HG02970 (cell line): ENCODE data around the gene FAM186B.

Source experiments
- ATAC-seq: cut with Tn5 transposase; IDR thresholded peaks from one replicate; pipeline ENCODE4 v1.9.1; 2021; ENCODE audit warnings: mild to moderate bottlenecking, moderate library complexity, moderate number of reproducible peaks; ENCODE audit not compliant: unreplicated experiment, low FRiP score

Gene FAM186B

DNA sequence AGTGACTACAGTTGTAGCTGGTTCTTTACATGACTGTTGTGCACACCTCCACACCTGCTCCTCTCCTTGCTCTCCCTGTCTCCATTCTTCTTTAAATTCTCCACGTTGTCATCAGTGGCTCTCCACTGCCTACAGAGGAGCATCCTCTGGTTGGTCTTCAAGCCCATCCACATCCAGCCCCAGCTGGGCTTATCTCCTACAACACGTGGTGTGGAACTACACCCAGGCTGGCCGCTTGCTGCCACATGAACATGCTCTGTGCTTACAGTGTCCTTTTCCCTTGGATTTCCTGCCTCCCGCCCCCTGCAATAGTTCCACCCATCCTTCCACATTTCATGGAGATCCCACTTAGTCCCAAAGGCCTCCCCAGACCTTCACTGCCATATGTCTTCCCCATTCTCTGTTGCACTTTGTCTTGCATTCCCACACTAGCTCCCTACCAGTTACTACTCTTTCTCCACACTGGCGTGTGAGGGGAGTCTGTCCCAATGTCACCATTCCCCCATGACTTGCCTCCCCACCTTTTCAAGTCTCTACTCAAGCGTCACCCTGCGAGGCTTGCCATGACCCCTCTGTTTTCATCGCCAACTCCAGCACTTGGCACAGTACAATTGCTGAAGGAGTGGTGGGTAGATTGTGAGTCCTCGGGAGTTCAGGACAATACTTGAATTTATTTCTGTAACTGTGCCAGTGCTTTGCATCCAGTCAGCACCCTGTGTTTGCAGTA is 27.7 kb downstream of the FAM186B start:
- ATAC-seq = no peak

DNA sequence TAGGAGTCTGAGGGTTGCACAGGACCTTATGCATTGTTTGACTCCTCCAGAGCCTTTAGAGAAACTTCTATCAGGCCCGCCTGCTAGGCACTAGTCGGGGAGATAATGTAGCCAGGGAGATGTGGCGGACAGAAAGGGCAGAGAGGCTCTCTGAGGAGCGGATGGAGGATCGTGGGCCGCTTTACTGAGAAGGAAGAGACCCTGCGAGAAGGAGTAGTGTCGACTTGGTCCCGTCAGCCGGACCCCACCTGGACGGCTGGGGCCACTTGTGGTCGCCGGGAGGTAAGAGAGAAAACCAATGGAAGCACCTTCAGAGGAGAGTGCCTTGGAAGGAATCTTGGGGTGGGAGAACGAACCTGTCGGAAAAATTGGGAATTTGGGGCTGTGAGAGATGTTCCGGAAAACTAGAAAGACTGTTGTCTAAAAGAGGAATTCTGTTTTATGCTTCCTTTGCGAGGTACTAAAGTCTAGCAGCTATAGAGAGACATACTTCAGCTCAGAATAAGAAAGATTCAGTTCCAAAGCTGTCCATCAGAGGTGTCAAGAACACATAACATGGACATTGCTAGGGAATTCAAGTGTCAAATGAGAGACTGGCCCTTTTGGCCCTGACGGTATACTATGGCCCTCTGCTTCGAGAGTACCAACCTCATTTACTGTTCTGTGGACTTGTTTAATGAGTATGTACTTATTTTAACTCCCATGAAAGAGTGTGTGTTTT is 36.8 kb downstream of the FAM186B start:
- ATAC-seq = peak; percentile 2

DNA sequence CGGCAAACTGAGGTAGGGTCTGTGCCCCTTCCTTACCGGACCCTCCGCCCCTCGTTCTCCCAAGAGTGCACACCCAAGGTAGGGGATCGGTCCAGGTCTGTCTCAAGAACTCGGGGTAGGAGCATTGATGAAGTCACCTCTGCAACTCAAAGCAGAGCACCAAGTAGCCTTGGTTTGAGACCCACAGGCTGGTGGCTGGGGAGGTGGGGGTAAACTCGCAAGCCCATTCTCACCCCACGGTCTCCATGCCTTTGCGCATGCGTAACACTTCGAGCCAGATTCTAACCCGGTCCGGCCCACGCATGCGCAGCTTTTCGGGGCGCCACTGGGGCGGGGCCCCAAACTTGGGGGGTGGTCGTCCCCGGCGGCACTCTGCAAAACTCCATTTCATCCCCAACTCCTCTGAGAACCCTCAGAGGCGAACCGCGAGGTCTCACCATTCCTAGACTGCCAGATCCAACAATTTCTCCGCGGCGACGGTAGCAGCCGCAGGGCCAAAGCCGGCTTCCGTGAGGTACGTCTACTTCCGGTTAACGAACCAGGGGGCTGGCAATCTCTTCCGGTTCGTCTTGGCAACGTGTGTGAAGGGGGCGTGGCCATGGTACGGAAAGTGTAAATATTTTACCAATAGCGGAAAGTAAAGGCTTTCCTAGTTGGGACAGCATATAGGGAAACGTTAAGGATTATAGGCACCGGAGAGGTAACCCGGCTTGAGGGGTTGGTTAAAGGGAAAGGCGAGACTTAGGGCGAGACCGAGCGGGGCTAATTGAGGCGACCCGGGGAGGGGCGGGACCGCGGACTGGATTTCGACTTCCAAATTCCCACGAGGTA is 37.6 kb downstream of the FAM186B start, which contains the start of gene MCRS1:
Gene MCRS1, minus strand, starts transcription at position 532 of the 831 bp plus-strand sequence. CDS start 1,411 bp downstream, outside the sequence.
- ATAC-seq = peak; percentile 70

DNA sequence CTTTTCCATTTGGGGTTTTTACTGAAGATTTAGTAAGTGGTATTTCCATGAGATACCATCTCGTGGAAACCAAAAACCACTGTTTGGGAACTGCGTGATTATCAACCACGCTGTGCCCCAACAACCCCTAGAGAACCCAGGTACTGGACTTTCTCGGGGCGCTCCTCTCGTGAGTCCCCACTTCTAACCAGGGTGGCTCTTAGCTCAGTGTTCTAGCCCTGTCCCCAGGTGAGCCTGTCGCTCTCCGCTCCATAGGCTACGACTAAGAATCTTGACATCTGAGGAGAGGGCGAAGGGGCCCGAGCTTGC is 38.2 kb downstream of the FAM186B start:
- ATAC-seq = no peak

DNA sequence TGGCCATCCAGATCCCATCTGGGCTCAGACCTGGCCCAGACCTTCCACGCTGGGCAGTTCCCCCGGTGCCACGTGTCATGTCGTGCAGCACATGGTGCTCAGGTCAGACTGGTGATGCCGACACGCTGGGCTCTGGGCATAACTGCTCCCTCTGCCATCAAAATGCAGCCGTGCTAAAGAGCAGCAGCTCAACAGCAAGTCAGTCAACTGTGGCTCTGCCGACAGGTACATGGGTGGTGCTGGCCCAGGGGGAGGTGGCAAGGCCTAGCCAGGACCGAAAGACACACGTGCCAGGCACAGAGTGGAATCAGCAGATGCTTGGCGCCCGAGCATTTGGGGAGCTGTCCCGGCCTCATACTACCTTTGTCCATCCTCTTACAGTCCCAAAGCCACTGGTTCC is 39.1 kb downstream of the FAM186B start:
- no peak for ATAC-seq

DNA sequence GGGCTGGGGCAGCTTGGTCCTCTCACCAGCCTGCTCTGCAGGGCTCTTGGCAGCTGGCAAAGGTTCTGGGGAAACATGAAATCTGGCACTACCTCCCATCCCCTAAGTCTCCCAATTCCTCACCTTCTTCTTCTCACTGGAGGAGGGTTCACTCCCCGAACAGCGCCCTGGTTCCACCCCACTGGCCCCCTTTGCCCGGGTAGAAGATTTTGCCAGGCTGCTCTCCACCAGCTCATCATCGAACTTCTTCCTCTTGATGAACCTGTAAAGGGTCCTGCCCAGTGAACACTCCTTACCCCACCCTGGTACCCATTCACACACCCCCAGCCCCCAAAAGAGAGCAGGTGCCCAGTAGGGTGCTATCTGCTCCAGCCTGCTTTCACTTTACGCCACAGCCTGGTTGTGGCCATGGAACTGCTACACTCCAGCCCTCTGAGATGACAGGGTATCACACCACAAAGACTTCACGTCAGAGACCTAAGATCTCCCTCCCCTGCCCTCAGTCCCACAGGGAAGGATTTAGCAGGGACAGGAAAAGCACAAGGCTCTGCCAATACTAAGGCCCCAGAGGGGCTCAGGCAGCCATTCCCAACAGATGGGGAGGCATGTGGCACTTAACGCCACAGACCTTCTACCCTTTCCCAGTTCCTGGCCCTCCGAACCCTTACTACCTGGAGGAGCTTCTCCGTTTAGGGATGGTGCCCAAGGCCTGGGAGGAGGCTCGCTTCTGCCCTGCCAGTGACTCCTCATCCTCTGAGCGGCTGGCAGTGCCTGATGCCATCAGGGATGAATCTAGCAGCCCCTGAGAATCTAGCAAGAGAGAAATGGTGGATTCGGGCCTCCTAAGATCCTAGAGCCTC is 39.8 kb downstream of the FAM186B start:
- no peak for ATAC-seq

DNA sequence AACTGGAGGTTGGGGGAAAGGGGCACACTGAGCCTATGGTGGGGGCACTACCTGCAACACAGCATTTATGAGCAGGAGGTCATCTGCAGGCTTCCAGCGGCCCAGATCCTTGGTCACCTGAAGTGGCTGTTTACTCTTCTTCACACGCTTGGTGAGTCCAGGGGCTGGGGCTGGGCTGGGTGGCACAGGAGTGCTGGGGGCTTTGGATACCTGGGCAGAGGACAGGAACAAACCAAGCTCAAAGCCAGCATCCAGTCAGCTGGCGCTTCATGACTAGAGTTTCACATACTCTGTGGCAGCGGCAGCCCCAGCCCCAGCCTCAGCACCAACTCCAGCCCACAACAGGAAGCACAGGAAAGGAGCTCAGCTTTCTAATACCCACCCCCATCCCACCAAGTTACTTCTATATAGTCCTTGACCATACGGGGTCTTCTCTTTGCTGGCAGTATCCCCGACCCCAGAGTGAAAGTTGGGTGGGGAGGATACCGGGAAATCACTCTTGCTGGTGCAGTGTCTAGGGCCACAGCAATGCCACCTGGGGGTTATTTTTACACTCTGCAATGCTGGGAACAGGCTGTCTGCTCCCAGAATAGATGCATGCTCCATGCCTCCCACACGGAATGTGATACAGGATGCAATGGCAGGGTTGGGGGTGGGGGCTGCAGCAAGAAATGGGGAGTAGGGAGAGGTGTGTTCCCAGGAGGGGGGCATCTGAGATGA is 40.6 kb downstream of the FAM186B start:
- ATAC-seq = no peak

DNA sequence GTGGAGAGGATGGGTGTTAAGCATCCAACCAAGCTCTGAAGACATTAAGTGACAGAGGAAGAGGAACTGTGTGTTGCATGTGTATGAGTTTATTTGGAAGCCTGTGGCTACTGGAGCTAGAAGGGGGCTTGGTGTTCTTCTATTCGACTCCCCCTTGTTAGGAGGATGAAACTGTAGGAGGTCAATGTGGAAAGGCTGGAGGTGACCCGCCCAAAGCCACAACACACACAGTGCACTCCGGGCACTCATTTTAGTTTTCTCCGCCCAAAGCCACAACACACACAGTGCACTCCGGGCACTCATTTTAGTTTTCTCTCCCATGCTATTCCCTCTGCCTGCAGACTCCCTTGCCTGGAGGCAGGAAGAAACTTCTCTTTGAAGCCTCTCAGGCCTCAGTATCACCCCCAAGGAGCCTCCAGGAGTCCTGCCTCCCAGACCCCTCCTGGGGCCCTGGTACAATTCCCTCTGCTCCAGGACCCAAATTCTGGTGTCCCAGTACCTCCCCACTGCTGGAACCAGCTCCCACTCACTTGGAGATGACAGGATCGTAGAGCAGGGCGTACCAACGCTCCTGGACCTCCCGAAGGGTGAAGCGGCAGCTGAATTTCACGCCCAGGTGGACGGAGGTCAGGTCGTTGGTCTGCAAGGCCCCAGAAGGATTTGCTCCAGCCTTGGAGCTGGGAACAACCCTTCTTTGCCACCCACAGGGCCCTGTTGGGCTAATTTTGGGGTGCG is 41.3 kb downstream of the FAM186B start:
- ATAC-seq = no peak

DNA sequence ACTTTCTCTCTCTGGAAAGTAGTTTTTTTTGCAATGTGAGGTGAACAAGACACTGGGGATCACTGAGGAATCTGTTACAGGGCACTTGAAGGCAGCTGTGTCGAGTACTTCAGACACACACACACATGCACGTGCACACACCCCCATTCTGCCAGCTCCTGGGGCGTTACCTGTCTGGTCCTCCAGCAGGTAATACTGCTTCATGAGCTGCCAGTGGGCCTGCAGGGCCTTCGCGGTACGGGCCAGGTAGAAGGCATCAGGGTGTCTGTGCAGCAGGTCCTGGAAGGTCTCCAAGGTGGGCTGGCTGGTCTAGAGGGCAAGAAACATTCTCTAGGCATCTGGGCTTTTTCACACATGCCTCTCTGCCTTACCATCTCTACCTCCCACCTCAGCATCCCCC is 42.6 kb downstream of the FAM186B start:
- no peak for ATAC-seq

DNA sequence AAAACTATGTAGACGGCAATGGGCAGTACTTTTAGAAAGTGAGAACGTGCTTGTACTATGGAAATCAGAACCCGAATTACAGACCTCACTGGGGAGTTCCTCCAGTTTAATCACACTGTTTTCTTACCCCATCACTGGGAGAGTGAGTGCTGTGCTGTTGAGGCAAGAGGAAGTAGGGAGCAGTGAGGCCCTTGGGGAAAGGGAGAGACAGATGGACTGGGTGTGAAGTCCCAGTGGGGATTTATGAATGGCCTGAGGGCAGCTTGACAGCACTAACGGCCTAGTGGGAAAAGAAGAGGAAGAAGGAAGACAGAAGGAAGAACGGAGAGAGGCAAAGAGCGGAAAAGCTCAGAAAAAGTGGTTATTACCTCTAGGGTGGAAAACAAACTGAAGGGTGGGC is 43.2 kb downstream of the FAM186B start:
- ATAC-seq = no peak

DNA sequence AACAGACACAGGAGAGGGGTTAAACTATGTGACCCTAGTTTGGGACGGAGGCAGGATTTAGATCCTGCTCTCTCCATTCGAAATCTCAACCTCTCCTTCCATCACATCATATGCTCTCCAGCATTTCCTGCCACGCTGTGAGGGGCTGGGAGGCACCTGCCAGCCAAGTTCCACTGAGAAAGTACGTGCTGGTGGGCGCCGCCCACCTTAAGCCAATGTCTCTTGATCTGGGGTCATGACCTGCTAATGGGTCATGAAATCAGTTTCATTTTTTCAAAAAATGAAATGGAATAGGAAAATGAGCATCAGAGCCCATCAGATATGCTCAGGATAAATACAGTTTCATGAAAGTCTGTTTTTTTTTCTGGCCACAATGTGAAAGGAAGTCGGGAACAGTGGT is 44.7 kb downstream of the FAM186B start:
- ATAC-seq = no peak

DNA sequence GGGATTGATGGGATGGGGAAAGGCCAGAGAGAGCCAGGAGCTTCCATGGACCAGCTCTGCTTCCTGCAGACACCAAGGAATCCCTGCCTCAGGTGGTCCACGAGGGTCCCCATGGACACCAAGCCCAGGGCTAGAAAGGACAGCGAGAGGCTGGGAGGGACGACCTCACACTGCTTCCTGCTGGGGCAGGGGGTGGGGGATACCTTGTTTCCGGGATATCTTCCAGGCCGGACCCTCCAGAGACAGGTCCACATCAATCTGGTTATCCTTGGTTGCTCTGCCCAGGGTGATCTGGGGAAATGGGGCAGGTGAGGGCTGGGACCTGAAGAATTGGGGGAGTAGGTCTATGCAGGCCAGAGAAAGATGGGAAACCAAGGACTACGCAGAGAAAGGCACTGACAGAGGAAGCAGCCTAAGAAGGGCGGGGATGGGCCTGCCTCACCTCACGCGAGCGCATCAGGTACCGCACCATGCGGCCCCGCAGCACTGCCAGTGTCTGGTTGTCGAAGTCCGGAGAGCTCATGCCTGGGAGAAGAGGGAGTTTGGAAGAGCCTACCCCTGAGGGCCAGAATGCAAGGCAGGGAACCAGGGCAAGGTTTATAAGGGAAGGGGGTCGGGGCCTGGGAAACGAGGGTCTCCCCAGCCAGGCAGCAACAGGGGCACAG is 46.3 kb downstream of the FAM186B start:
- no peak for ATAC-seq

DNA sequence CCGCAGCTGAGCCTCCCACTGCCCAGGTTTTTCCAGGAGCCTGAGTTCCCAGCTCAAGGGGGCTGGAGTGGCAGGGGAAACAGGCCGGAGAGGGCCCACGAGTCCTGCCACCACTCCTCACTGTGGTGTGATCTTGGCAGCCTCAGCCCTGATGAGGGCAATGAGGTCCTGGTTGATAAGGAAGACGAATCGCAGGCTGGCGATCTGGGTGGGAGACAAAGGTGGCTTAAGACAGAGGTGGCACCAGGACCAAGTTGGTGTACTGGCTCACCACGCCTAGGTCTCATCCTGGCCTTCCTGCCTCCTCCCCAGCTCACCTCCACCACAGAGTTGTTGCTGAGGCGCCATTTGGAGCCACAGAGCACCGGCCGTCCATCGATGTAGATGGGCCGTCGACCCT is 46.9 kb downstream of the FAM186B start:
- no peak for ATAC-seq

DNA sequence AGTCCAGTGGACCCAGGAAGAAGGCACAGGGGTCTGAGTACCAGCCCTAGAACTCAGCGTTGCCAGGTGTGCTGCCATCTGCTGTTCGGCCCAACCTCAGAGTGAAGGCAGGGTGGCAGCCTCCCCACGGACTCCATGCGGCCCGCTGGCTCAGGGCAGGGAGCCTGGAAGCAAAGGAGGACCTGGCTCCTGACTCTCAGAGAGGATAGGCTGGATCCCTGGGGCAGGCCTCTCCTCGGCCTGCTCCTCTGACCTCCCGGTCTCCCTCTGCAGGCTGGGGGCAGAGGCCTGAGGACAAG is 47.6 kb downstream of the FAM186B start:
- ATAC-seq = no peak

DNA sequence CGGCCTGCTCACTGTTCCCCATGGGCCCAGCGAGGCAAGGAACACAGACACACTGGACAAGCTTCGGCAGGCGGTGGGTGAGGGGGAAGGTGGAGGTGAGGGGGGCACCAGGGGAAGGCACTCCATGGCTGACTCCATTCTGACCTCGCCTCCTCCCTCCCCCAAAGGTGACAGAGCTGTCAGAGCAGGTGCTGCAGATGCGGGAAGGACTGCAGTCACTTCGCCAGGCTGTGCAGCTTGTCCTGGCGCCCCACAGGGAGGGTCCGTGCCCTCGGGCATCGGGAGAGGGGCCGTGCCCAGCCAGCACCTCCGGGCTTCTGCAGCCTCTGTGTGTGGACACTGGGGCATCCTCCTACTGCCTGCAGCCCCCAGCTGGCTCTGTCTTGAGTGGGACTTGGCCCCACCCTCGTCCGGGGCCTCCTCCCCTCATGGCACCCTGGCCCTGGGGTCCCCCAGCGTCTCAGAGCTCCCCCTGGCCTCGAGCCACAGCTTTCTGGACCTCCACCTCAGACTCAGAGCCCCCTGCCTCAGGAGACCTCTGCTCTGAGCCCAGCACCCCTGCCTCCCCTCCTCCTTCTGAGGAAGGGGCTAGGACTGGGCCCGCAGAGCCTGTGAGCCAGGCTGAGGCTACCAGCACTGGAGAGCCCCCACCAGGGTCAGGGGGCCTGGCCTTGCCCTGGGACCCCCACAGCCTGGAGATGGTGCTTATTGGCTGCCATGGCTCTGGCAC is 48.1 kb downstream of the FAM186B start:
- no peak for ATAC-seq

DNA sequence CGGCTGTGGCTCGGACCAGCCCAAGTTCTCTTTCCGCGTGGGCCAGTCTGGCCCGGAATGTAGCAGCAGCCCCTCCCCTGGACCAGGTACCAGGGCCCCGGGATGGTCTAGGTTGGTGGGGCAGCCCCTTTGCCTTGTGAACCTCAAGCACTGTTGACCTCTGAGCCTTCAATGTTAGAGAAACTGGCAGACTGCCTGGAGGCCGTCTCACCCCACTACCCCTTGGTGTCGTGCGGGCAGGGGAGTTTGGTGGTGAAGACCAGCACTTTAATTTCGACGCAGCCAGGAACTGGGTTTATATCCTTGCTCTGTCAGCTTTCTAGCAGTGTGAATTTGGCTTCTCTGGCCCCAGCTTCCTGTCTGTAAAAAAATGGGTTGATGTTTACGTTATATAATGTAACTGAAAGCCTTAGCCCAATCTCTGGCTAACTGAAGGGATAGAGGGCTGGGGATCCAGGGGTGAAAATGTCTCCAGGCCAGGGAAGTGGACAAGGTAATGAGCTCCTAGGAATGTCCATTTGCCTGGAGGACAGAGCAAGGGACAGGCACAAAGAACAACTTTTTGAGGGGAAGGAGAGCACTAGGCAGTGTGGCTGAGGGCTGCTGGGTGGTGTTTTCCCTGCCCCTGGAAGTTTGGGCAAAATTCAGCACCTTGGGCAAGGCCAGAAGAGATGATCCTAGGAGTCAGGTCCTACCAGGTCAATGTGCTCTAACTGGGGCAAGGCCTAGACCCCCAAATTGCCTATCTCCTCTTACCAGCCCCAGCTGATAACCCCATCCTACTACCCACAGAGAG is 48.9 kb downstream of the FAM186B start:
- no peak for ATAC-seq

DNA sequence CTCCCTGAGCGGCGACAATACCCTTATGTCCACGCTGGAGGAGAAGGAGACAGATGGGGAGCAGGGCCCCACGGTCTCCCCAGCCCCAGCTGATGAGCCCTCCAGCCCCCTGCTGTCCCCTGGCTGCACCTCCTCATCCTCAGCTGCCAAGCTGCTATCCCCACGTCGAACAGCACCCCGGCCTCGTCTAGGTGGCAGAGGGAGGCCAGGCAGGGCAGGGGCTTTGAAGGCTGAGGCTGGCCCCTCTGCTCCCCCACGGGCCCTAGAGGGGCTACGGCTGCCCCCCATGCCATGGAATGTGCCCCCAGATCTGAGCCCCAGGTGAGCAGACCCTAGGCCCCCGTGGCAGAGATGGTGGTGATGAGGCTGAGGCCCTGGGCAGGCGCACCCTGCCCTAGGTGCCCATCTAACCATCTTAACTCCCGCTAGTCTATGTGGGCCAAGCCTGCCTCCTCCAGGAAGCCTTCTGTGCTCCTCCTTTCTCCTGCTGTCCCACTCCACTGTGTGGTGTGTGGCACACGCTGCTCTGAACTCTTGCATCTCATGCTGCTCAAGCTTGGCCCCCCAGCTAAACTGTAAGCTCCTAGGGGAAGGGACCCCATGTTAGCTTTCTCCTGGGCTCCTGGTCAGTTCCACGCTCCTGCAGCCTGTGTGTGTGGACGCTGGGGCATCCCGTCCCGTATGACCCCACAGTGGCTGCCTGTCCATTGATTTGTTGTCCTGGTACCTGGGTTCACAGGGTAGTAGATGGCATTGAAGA is 49.6 kb downstream of the FAM186B start:
- no peak for ATAC-seq
